Gastroesophageal sphincter (tissue), 3 donors: ENCODE results near the gene USP16.

ENCODE experiments used
- CTCF ChIP-seq, 4 experiments: fragments of 200-600 bp in 2 of 4; fragments of 450-650 bp in 2 of 4; sonication (generic) in 1 of 4; IDR thresholded peaks; one replicate each; pipeline ENCODE4 v1.5.1; 2017 to 2019; ENCODE audit warnings: antibody characterized with exemption in 4 of 4, mild to moderate bottlenecking in 2 of 4, moderate library complexity in 2 of 4
- POLR2AphosphoS5 ChIP-seq: sonication (generic); formaldehyde crosslinking; IDR thresholded peaks from one replicate; pipeline ENCODE4 v1.6.1; 2017; ENCODE audit warnings: antibody characterized with exemption

- TF ChIP-seq POLR2AphosphoS5 (peak; percentile 71), CTCF (IDR thresholded peaks at IDR 0.05) (peak in 2 of 4 experiments; percentile 48 to 58)
These were observed at the start of gene USP16 for GRCh38 chr21:29024474-29025327.
